Renal cortical epithelial cell (primary cell): ENCODE results near the gene FAM83C. TPM values are rescaled to one million over a fixed set of nuclear protein-coding genes. Genes with fewer than 3 reads are reported as not detected.

ENCODE experiments used
- DNase-seq: peaks from one replicate; pipeline ENCODE4 v3.0.0-alpha.2; 2011; ENCODE audit warnings: low read depth
- total RNA-seq: library from RNA; depleted of rRNA; stranded (reverse); fragments of >200 nt; gene quantifications from 2 replicates; pipeline ENCODE4 v1.2.3, GENCODE V29; 2014

Gene FAM83C
- total RNA-seq, 1 donor from 2014 or later: not detected

DNA sequence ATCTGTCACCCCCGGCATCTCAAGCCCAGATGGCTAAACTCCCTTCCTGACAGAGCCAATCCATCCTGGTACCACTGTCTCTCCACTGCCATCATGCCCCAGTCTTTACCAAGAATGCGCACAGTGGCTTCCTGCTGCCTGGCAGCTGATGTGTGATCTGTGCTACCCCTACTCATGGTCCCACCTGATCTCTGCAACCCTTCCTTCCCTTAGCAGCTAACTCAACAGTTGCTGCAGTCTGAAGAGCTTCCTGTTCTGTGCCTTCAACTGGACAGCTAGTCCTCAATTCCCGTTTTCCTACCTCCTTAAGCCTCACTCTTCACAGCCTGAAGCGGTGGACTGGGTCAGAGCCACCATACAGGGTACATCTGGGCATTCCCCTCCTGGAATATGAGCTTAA lies 7.6 kb upstream of the FAM83C start:
- DNase-seq: no peak

DNA sequence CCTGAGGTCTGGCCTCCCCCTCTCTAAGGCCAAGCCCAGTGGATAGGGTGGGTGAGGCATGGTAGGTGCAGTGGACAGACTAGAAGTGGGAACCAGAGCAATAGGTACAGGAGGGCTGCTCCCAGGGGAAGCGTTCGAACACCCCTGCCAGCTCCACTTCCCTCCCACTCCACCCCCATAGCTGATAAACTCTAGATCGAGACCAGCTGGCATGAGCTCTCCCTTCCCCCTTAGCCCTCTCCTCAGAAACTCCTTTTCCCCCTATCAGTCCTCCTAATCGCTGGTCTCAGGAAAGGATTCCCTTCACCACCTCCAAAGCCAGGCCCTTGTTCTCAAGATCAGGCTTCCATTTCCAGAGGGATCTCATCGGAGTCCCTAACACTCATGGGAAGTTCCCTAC lies 6.0 kb upstream of the FAM83C start:
- DNase-seq: no peak

DNA sequence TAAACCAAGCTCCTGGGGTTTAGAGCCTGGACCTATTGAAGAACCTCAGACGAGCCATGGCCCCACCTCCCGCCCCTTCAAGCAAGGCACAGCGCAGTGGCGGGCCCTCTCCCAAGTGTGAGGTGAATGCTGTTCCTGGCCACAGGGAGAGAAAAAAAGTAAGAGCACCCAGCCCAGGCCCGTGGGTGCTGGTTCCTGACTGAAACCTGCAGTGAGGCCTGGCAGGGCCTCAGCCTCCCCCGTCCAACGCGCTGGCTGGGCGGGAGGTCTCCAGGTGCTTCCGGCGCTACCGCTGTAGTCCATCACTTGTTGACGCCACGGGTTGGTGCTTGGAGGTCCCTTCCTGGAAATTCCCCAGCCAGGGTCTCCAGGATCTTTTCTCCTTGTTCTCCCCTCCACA lies 5.5 kb upstream of the FAM83C start:
- DNase-seq: no peak

DNA sequence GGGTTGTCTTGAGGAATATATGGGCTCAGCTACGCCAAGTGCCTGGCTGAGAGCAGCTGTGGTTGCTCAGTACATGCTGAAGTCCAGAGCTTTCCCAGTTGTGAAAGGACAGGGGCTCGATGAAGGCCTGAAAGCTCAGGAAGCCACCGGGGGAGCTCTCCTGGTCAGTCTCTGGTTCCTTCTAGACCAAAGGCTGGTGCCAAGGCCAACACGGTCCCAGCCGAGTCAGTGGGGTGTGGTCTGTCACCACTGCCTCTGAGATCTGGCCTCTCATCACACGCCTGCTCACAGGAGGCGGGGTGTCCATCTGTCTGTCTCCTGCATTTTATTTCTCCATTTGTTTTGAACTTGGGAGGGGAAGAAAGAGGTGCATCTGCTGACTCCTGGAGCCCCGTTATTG lies 4.9 kb upstream of the FAM83C start:
- DNase-seq: no peak

DNA sequence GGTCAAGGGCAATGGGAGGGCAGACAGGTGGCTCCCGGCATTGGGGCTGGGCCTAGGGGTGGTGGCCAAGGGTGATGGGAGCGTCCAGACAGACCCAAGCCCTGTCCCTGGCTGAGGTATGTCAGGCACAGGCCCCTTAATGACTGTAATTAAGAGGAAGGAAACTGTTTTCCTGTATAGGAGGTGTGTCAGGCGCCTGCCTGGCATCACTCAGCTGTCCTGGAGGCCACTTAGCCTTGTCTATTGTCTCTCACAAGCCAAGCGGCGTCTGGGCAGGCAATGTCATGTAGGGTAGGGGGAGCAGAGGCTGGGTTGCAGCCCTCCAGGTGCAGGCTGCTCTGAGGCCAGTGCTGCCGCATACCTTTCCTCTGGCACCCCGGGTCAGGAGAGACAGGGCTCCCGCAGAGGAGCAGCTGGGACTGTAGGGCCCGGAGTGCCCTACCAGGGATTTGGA lies 3.9 kb upstream of the FAM83C start:
- DNase-seq: no peak

DNA sequence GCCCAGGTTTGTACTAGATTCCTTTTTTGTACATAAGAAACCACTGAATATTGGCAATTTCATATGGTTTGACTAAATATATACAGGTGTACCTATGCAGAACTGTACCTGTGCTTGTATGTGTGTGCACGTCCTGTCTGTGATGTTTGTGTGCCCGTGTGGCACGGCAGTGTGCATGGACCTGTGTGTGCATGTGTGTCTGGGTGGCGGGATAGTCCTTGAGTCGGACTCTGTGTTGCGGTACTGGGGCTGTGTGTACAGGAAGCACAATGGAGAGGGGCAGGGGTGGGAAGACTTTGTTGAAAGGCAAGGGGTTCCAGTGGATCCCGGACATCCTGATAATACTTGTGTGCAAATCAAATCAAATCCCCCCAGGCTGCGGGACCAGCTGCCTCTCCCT lies 3.4 kb upstream of the FAM83C start:
- no peak for DNase-seq

DNA sequence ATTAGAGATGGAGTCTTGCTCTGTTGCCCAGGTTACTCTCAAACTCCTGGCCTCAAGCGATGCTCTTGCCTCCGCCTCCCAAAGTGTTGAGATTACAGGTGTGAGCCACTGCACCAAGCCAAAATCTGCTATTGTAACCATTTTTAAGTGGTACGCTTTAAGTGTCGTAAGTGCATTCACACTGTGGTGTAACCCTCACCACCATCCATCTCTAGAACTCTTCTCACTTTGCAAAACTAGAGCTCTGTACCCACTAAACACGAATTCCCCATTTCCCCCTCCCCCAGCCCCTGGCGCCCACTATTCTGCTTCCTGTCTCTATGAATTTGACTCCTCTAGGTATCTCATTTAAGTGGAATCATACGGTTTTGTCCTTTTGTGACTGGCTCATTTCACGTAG lies 2.8 kb upstream of the FAM83C start:
- DNase-seq: no peak

DNA sequence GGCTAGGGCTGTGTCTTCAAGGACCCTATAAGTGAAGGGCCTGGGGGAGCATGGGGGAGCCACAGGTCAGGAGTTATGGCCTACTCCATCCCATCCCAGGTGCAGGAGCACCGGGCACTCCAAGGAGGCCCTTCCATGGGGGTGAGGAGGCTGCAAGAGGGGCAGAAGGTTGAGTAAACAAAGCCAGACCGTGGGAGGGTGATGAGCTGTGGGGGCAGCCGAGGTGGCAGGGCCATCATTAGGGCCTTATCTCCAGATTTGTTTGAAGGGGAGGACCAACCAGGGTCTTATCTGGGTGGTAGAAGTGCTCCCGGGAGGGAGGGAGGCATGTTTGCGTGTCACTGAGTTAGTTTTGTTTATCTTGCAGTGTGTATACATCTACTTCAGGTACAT lies 2.1 kb upstream of the FAM83C start:
- no peak for DNase-seq

DNA sequence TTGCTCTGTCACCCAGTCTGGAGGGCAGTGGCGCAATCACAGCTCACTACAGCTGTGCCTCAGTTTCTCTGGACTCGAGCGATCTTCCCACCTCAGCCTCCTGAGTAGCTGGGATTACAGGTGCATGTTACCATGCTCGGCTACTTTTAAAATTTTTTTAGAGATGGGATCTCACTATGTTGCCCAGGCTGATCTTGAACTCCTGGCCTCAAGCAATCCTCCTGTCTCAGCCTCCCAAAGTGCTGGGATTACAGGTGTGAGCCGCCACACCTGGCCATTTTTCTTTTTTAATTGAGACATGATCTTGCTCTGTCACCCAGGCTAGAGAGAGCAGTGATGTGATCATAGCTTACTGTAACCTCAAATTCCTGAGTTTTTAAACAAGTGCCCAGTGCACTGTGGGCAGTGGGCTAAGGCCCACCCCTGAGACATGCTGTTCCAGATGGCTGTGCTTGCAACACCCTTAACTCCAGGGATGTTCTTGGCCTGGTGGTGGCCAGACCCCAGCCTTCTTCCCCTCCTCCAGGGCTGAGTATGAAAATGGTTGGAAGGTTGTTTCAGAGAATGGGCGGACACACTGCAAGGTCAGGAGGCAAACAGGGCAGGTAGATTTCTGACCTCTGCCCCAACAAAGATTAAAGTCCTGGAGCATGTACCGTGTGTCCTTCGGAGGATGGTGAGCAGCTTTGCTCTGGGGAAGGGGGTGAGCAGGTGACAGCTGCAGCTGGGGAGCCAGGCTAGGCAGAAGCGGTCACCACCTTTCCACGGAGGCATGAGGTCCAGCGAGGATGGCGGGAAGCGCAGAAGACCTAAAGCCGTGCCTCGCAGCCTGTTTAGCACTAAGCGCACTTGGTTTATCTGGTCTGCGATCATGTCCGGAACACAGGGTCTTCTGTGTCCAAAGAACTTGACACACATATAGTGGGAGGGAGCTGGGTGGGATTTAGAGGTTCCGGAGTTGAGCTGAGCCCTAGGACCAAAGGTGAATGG lies 1.4 kb upstream of the FAM83C start:
- no peak for DNase-seq

DNA sequence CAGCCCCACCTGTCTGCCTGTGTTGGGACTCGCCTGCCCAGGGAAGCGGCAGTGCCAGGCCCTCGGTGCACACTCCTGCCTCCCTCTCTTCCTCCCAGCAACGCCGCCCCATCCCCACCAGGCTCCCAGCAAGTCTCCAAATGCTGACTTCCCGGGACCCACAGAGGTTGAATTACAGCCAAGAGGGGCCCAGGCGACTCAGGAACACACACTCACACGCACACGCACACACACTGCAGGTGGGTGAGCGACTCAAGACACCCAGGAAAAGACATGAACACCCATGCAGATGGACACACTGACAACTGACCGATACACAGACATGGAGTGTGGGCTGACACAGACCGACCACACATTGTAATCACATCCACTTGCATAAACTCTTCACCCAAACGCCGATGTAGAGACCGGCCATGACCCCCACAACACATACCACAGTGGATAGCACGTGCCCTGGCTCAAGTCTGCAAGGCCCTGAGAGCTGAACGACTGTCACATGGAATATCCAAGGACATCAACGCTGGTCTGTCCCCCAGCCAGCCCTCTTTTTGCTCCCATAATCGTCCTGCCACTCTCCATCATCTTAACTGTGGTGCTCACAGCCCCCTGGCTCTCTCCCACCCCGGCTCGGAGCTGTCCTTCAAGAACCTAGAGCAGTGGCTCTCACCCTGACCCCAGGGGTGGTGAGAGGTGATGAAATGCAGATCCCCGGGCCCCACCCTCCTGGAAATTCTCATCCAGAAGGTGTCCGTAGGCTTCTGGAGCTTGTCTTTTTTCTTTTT lies 470 bp upstream of the FAM83C start:
- no peak for DNase-seq

DNA sequence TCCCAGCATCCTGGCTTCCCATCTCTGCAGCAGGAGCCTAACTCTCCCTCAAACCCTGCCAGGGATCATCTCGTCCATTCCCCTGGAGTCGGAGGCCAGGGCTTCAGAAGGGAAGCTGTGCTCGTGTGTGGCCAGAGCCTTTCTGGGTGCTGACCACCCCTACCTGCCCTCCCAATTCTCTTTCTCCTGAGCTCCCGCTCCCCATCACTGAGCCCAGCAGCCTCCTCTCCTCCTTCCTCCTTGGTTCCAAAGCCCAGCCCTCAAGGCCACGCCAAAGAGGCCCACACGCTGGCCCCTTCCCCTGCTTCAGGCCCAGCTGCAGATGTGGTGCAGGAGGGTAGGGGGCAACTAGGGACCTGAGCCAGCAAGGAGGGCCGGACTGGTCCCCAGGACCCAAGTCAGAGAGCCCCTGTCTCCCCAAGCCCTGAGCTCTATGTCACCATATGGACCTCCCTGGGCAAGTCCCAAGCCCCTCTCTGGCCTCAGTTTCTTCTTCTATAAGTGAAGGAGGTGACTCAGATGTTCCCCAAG lies 1.3 kb downstream of the FAM83C start:
- no peak for DNase-seq

DNA sequence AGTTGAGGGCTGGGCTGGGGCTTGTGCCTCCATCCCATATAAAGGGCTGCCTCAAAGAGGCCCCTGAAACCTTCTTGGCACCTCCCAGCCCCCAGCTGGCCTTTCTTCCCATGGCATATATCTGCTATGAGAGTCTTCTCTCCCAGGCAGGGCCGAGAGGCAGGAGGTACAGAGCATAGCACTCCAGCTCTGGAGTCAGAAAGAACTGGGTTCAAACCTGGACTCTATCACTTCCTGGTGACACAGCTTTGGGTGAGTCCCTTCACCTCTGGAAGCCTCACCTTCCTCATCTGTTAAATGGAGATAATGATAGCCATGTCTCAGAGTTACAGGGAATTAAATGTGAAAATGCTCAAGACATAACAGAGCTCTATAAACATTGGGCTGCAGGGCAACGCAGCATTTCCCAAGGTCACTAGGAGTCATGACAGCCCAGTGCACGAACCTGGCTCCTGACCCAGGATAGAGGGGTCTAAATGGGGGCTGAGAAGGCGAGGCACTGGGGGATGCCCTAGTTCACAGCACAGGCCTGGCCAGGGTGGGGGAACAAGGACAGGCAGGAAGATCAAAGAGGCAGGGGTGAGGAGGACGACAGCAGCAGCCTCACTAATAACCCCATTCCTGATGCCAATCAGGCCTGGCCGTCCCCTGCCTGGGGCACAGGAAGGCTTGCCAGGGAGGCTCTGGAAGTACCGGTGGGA lies 1.9 kb downstream of the FAM83C start:
- DNase-seq: no peak

DNA sequence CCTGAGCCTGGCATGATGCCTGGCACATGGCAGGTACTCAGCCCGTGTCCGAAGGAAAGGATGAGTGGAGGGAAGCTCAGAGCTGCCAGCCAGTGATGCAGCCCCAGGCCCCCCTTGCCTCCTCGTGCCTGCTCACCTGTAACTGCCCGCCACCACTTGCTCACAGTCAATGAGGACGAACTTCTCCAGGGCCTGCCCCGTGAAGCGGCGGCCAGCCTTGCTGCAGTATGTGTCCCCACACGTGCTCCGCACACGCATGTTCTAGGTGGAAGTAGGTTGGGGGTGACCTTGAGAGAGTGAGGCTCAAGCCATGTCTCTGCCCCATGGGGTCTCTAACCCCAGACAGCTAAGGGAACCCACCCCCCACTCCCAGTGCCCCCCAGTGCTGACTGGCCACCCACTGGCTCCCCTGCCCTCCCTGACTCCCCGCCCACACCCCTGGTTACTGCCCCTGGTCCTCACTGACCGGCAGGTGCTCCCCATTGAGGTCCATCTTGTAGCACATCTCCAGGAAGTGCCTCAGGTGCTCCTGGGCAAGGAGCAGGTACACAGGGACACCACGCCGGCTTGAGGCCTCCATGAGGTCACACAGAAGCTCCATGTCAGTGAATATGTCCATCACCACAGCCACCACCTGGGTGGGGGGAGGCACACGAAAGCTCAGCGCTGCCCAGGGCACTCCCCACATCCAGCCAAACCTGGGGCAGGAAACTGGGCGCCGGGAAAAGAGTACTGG lies 3.7 kb downstream of the FAM83C start:
- no peak for DNase-seq

DNA sequence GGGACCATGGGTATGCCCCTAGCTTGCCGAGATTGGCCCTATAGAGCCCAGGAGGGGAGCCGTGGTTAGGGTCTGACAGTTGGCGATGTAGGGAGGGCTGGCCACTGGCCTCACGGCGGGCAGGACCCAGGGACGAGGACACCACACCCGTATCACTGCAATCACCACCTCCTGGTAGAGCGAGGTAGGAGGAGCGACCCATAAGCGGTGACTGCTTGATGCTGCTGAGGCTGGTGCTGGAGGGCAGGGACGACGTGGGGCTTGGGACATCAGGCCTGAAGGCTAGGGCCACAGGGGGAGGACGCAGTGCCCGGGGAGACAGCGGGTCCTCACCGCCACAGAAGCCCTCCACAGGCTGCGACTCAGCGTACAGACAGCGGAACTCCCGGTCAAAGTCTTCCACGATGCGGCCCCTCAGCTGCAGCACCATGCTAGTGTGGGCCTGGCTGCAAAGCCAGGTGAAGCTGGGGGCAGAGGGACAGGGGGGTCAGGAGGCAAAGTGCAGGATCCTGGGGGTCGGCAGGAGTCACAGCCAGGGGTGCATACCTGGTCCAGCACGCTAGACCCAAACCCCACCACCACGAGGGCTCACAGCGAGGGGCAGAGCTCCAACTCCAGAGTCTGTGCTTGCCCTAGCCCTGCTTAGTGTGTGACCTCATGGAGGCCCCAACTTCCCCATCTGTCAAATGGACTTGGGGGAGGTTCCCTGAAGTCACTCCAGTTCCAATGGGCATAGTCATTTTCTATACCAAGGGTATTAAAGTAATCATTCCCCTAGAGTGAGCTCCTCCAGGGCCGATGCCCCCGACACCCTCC lies 4.5 kb downstream of the FAM83C start:
- DNase-seq: no peak

DNA sequence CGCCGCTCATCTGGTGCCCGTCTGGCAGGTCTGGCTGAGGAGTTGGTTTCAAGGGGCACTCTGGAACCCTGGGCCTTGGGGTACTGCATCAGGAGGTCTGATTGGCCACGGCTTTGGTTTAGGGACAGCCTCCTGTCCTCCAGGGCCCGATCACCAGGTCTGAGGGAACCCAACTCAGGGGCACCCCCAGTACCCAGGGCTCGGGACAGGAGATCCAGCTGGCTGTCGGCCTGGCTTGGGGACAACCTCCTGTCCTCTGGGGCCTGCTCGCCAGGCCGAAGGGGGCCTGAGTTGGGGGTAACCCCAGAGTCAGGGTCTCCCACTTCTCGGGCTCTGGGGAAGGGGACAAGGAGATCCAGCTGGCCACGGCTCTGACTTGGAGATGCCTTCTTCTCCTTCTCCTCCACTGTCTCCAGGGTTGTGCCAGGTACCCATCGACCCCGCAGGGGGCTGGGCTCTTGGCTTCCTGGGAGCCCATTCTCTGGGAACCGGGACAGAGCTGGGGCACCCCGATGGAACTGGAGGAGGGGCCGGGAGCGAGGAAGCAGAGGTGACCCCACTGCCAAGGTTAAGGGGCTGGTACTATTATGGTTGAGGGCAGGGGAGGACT lies 5.2 kb downstream of the FAM83C start:
- DNase-seq: no peak

DNA sequence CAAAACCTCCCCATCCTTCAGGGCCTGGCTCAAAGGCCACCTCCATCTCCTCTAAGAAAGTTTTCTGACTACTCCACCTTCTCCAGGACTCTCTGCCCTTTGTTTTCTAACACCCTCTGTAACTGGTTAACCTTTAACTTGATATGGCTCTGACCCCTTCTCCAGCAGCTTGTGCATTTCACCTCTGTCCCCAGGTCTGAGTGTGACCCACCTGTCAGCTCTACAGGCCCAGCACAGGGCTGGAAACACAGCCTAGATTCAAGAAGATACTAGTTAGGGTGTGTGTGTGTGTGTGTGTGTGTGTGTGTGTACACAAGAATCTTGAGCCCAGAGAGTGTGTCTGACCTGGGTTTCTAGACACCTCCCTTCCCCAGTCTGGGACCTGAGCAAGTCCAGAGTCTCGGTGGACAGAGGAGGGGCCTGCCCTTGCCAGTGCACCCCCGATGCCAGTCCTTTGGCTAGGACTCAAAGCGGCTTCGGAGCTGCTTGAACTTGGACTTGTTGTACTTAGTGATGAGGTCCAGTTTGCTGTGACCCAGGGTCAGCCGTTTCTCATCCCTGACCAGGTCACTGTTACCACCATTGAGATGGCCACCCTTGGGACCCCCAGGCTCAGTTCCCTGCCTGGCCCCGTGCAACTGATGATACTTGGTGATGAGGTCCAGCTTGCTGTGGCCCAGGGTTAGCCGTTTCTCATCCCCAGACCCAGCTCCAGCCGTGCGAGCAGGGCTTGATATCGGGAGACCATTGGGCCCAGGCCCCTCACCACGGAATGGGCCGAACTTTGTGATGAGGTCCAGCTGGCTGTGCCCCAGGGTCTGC lies 5.9 kb downstream of the FAM83C start:
- peak; percentile 41 for DNase-seq

DNA sequence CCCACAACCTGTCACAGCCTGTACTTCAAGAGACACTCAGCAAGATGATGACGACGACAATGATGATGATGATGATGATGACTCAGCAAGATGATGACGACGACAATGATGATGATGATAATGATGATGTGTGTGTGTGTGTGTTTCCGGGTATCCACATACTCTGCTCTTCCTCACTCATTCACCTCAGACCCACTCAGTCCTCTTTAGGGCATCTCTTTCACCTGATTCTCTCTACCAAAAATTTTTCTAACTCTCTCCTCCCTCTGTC lies 6.5 kb downstream of the FAM83C start:
- no peak for DNase-seq

DNA sequence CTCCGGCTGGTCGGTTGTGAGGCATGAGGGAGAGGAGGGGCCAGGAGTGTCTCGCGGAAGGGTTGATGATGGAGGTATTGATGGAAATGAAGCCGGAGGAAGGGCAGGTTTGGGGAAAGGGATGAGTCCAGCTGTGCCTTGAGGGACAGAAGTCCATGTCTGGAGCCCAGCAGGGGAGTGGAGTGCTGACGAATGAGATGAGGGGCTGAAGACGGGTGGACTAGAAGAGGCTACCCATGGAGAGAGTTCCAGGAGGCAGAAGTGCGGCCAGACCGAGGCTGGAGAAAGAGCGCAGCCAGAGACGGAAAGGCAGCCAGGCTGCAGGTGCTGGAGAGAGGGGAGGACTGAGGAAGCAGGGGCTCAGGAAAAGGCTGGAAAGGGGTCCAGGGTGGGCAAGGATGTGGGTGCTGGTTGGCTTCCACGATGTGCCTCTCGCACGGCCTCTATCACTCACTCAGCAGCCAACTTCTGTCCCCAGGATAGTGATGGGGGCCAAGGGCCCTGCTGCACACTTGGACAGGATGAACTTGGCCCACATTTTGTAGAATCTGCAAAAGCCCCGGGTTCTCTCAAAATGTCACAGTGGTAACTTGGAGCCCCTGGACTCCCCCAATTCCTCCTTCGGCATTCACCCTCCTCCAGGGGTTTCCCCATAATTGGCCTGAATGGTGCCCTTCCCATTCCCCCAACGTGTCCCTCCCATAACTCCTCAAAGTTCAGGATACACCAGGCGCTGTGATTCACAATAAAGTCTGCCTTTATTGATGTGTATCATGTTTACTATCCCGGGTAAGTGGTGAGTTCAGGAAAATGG lies 7.0 kb downstream of the FAM83C start:
- DNase-seq: no peak
